Cardiac muscle cell (in vitro differentiated cells and primary cell): ENCODE data around the gene GABBR1. TPM values are rescaled to one million over a fixed set of nuclear protein-coding genes. Genes with fewer than 3 reads are reported as not detected.

ENCODE experiments used
- DNase-seq, 2 donors: peaks; one replicate each; pipeline versions ENCODE4 v3.0.0 to v3.0.0-alpha.2; 2010 to 2017; ENCODE audit warnings: low read depth in 1 of 2, low spot score in 1 of 2
- H3K27ac ChIP-seq: fragments of 200-600 bp; sonication (generic); 2 replicates; pipeline ENCODE4 v1.5.1; 2016
- H3K27me3 ChIP-seq: fragments of 200-600 bp; sonication (generic); 2 replicates; pipeline ENCODE4 v1.6.0; 2016; ENCODE audit warnings: control low read depth
- H3K36me3 ChIP-seq: fragments of 200-600 bp; sonication (generic); 2 replicates; pipeline ENCODE4 v1.5.1; 2016; ENCODE audit warnings: control low read depth
- H3K4me1 ChIP-seq: fragments of 200-600 bp; sonication (generic); 2 replicates; pipeline ENCODE4 v1.8.1; 2017; ENCODE audit warnings: low read depth, mild to moderate bottlenecking, mixed run types
- H3K4me3 ChIP-seq: fragments of 200-600 bp; sonication (generic); 2 replicates; pipeline ENCODE4 v1.5.1; 2016; ENCODE audit warnings: mild to moderate bottlenecking
- H3K9me3 ChIP-seq: fragments of 200-600 bp; sonication (generic); 2 replicates; pipeline ENCODE4 v1.5.1; 2017; ENCODE audit warnings: low read depth, mild to moderate bottlenecking, control low read depth
- CTCF ChIP-seq: IDR thresholded peaks from 2 replicates; pipeline ENCODE4 v1.5.1; 2012; ENCODE audit warnings: low read depth, mild to moderate bottlenecking, low read length
- polyA plus RNA-seq: library from polyadenylated mRNA; unstranded; fragments of >200 nt; fragmentation: Nextera tagmentation; extraction: Ambion mirVana; gene quantifications from 2 replicates; pipeline ENCODE4 v1.2.1, GENCODE V29; 2016
- total RNA-seq: library from RNA; depleted of rRNA; stranded (reverse); fragments of >200 nt; gene quantifications from 2 replicates; pipeline ENCODE4 v1.2.3, GENCODE V29; 2016

Gene GABBR1
- total and polyA plus RNA-seq, 2 experiments from 2014 or later: 67.0 to 101 TPM

- Histone ChIP-seq H3K27me3 (peaks cover 16% of the 10 kb centered on the region), H3K27ac (no peak overlapping the region), H3K9me3 (no peaks in the 10 kb centered on the region), H3K4me3 (no peak overlapping the region), H3K36me3 (no peaks in the 10 kb centered on the region), H3K4me1 (no peaks in the 10 kb centered on the region)
- no peak for TF ChIP-seq CTCF
- DNase-seq: no peak
These were observed 71.3 kb downstream of the GABBR1 start for GRCh38 chr6:29561606-29562181.

GRCh38 chr6:29561091-29561490 lies 71.9 kb downstream of the GABBR1 start:
- no peaks in the 10 kb centered on the region for H3K4me1 ChIP-seq
- no peak for DNase-seq
- H3K4me3 ChIP-seq: no peak overlapping the region
- H3K36me3 ChIP-seq: no peaks in the 10 kb centered on the region
- peaks cover 20% of the 10 kb centered on the region for H3K27me3 ChIP-seq
- no peaks in the 10 kb centered on the region for H3K9me3 ChIP-seq
- no peak overlapping the region for H3K27ac ChIP-seq
- no peak for TF ChIP-seq CTCF

DNA sequence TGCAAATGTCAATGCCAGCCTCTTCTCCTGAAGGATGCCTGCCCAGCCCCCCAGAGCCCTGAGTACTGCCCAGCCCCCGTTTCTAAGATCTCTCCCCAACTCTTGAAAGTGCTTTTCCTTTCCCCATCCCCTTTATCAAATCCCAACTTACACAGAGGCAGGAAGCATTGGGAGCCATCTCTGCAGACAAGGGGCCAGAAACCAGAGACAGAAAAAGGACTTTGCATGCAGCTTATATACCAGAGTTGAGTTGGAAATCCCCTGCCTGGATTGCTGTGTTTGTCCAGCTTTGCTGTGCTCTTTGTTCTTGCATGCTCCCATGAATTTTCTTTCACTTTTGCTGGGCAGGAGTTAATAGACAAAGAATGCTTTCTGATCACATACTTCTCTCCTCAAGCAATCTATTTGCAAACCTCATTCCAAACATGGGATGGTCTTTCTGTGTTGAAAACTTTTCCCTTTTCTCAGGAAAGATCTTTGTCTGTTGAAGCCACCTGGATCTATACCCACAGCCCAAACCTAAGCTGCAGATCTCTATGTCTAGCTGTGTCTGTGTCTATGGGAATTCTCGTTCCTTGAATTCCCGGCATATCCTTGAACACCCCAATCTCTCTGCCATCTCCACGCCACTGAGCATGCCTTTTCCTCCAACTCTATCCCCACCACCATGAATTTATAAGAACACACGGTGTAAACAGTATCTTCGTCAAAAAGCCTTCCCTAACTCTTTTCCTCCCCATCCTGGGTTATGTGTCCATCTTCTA lies 73.3 kb downstream of the GABBR1 start, which contains the start of gene UBD:
Gene UBD (minus strand): TSS at position 209 of the 764 bp plus-strand sequence. CDS start 31 bp downstream, at position 178.
- no peak within 1 kb of the TSS for H3K4me3 ChIP-seq
- no peak for DNase-seq
- no peak within 1 kb of the TSS for H3K27ac ChIP-seq
- H3K27me3 ChIP-seq: peaks cover 30% of the 10 kb centered on the region
- no peaks in the 10 kb centered on the region for H3K4me1 ChIP-seq
- H3K9me3 ChIP-seq: no peaks in the 10 kb centered on the region
- TF ChIP-seq CTCF: no peak
- no peaks in the 10 kb centered on the region for H3K36me3 ChIP-seq

- no peak for TF ChIP-seq CTCF
These were observed 74.4 kb downstream of the GABBR1 start for GRCh38 chr6:29558439-29559079.

DNA sequence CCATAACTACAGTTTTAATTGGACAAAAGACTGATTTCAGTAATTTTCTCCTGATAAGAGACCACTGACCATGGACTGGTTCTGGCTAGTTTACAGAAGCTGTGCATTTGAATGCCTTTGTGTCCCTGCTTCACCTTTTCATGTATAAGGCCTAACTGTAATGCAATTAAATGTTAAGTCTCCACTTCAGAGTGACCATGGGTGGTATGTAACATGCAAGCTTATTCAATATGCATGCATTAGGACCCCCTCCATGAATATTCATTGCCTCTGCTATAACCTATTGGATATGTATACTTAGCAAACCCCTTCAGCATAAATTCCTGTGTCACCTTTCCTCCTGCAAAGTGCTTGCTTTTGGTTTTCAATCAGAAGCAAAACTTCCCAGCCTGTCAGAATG lies 75.7 kb downstream of the GABBR1 start:
- H3K27ac ChIP-seq: no peak overlapping the region
- DNase-seq: no peak
- H3K4me3 ChIP-seq: no peak overlapping the region
- no peaks in the 10 kb centered on the region for H3K4me1 ChIP-seq
- no peak for TF ChIP-seq CTCF
- H3K27me3 ChIP-seq: peaks cover 54% of the 10 kb centered on the region
- H3K9me3 ChIP-seq: no peaks in the 10 kb centered on the region
- H3K36me3 ChIP-seq: no peaks in the 10 kb centered on the region

More at GRCh38 chr6:29558439-29559079, 74.4 kb downstream of the GABBR1 start:
- H3K36me3 ChIP-seq: no peaks in the 10 kb centered on the region
- H3K27ac ChIP-seq: no peak overlapping the region
- no peaks in the 10 kb centered on the region for H3K9me3 ChIP-seq
- peaks cover 42% of the 10 kb centered on the region for H3K27me3 ChIP-seq
- no peak for DNase-seq
- no peaks in the 10 kb centered on the region for H3K4me1 ChIP-seq
- no peak overlapping the region for H3K4me3 ChIP-seq
